HuH-7 (cell line): ENCODE measurements around the gene PGAP2.

Experiments used
- DNase-seq: peaks from one replicate; pipeline ENCODE4 v3.0.0; 2011; ENCODE audit warnings: low spot score

The PGAP2 gene

DNA sequence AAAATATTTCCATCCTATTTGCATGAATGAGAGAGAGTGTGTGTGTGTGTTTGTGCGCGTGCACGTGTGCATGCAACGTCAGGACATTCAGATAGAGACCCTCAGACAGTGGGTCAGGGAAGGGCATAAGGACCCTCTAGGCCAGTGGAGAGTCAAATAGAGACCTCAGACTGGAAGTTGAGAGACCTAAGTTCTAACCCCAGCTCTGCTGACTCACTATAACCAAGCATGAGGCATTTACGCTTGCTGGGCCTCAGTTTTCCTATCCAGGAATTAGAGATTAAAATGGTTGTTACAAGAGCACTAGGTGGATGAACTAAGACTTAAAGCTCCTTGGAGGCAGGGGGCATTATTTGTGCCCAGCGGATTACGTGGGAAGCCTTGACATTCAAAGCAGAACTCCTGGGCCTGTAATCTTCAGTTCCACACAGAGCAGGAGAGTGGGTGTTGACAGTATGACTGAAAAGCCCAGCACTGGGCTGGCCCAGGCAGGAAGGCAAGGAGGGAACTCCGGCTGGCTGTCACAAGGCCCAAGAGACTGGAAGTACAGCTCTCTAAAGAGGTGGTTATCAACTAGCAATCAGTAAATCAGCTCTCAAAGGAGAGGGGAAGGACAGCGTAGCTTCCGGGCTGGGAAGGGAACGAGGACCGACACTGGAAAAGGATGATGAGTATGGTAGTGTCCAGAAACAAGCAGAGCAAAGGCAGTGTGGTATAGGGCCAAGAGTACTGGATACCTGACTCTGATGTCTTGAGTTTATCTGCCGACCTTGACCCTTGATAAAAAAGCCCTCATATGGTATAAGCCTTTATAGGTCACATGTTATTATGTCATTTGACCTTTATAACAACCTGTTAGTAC, 23.2 kb downstream of the PGAP2 start:
- no peak for DNase-seq

DNA sequence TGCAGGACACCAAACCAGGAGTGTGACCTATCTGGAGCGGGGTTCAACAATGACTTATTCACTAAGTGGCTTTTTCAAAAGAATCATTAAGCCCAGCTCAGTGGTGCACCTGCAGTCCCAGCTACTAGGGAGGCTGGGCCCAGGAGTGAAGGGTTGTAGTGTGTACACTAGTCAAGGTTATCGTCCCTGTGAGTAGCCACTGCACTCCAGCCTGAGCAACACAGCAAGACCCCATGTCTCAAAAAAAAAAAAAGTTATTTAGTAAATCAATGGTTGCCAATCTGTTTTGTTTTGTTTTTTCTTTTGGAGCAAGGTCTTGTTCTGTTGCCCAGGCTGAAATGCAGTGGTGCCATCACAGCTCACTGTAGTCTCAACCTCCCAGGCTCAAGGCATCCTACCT, 24.5 kb downstream of the PGAP2 start:
- no peak for DNase-seq

DNA sequence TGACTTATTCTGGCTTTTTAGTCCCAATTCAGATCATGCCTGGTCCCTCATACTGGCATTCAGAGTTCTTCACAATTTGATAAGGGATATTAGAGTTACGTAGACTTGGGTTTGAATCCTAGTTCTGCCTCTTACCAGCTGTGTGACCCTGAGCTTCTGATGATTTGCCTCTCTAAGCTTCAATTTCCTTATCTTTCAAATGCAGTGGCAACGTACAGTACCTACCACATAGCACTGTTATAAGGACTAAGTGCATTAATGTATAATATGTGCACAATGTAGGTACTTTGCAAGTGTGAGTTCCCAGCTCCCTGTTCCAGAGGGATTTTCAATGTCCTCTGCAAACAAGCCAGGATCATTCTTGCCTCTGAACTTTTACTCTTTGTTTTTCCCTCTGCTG, 25.1 kb downstream of the PGAP2 start:
- DNase-seq, result no peak

DNA sequence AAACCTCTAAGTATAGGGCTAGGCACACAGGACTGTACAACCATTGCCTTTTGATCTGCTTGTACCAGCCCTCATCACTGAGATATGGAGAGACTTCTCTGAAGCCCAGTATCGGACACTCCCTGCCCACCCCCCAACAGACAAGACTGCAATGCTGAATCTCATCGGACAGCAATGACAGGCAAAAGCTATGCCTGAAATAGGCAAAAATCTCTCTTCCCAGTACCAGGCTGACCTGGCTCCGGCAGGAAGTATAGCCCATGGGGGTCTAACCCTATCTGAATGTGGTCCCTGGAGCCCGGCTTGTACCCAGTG, 25.9 kb downstream of the PGAP2 start:
- no peak for DNase-seq

DNA sequence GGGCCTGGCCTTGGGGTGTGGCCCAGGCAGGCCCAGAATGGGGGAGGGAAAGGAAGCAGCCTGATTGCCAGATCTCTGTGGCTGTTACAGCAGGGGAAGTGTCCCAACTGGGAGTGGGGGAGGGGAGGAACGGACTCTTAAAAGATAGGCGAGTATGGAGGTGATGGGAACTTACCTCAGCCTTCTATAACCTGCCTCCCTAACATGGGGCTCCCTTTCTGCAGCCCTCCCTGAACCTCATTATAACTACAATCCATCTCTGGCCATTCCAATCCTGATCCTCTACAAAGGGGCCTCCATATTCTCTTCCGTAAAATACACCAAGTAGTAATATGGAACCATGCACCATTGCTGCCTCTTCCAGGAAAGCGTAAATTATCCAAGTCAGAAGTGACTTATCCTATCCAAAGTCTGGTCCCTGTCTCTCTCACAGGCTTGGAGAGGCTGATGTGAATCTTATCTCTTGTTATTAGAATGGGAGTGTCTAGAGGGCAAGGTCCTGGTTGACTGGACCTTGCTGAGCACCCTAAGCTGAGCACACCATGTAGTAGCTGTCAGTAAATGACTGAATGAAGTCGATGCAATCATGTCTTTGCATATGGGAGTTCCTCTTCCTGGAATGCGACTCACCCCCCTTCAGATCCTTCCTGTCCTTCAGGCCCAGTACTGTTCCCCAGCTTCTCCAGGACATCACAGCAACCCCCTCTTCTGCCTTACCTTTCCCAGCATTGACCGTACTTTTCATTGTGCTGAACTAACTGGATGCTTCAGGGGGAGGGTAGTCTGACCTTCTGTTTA, 26.5 kb downstream of the PGAP2 start:
- no peak for DNase-seq

DNA sequence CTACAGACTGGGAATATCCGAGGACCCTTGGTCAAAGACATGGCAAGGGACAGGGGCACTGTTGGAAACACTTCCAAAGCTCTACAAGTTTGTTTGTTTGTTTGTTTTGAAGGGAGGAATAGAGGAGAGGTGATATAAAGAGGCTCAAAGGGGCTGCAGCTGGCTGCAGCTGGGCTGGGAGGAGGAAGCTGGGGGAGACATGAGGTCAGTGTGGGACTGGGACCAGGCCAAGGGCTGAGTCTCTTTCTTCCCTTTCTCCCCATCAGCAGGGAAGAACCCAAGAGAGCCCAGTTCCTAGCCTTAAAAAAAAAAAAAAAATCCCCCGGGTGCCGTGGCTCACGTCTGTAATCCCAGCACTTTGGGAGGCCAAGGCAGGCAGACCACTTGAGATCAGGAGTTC, 27.4 kb downstream of the PGAP2 start:
- DNase-seq, result no peak

DNA sequence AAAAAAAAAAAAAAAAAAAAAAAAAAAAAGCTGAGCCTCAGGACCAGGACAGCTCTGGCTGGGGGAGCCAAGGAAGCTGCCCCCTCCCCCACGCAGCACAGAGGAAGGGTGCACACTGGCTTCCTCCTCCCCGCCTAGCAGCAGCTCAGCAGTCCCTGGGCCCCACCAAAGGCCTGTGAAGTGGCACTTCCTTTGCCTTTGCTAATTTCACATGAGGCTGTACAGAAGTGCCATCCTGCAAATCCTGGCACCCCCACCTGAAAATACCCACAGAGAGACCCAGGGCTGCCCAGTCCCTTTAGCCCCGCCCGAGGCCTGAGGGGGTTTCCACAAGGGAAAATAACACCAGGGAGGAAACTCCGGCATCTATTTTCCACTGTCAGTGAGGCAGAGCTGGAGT, 28.5 kb downstream of the PGAP2 start:
- DNase-seq, result no peak

DNA sequence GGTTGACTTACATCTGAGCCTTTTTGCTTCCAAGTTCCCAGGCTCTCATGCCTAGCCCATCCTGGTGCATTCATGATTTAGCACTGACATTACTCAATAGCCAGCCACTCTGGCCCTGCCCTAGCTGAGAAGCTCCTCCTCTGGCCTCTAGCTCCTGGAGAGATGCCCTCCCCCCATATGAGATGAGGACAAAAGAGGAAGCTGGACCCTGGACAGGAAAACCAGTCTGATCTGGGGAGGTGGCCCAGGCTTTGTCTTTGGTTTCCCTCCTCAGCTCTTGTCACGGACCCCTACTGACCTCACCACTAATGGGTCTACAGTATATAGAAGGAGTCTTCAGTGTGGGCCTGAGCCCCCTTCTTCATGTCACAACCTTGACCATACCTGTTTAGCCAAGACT, 29.4 kb downstream of the PGAP2 start:
- no peak for DNase-seq

DNA sequence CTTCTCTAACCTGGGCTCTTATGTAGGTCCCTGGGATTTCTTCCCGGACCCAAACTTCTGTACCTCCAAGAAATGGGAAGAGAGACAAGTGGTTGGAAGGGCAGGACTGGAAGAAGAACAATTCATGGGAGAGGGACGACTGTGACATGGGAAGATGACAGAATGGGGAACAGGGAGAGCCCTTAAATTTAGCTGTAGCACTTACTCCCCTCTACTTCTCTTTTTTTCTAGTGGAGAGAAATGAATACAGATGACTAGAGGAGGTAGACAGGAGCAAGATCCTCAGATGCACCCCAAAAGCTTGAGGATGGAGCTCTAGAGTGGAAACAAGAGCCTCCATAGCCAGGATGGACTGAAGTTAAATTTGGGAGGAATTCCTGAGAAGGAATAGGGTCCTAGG, 30.1 kb downstream of the PGAP2 start:
- DNase-seq, result no peak

DNA sequence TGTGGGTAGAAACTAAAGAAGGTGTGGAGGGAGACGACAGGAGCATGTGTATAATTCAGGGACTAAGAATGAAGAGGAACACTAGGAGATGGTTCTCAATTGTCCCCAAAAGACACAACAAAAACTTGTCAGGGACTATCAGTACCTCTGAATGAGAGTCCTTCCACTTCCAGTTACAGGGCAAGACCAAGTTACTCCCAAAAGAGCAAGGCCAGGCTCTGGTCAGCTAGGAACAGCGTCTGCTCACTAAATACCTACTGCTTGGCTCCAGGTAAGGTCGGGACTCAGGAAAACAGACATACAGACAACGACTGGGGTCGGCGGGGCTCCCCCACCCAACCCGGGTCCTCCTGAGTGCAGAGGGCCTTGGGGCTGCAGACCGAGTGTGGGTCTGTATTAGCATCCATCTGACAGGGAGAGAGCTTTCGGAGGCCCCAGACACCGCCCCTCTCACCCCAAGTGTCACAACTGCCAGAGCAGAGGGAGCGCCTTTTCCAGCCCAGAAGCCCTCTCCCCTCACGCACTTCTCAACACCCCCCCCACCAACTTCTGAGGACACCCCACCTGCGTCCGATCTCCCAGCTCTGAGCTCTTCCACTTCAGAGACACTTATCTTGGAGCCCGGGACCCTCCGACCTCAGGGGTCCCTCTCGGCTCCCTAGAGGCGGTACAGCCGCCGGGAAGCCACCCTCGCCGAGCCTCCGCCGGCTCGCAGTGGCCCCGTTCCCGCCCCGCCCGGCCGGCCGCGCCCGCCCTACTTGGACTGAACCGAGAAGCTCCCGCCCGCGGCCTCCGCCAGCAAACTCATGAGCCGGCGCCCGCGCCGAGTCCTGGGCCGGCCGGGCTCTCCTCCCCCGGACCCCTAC, 31.9 kb downstream of the PGAP2 start:
- no peak for DNase-seq

DNA sequence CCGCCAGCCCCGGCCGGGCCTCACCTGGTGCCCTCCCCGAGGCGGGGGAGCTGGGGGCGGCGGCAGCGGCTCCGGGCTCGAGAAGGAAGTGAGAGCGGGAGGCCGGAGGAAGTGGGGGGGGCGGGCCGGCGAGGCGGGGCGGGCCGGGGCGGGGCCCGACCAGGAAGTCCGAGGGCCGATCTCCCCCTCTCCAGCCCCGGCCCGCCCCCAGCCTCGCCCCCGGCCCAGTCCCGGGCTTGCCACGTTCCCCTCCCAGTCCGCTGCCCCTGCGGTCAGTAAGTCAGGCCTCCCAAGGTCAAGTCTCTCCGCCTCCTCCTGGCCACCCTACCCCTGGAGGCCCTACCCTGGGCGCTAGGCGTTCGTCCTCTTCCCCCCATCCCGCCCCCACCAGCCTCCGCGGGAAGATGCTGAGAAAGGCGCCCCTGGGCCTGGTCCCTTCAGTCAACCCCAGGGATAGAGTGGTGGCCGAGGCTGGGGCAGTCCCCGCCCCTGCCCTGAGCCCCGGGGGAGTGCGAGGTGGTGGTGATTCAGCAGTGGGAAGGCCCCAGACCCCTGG, 32.6 kb downstream of the PGAP2 start, which contains the start of gene RHOG:
Gene RHOG (minus strand): TSS at position 90 of the 556 bp plus-strand sequence. CDS start 12,821 bp downstream, outside the sequence.
- peak; percentile 86 for DNase-seq

DNA sequence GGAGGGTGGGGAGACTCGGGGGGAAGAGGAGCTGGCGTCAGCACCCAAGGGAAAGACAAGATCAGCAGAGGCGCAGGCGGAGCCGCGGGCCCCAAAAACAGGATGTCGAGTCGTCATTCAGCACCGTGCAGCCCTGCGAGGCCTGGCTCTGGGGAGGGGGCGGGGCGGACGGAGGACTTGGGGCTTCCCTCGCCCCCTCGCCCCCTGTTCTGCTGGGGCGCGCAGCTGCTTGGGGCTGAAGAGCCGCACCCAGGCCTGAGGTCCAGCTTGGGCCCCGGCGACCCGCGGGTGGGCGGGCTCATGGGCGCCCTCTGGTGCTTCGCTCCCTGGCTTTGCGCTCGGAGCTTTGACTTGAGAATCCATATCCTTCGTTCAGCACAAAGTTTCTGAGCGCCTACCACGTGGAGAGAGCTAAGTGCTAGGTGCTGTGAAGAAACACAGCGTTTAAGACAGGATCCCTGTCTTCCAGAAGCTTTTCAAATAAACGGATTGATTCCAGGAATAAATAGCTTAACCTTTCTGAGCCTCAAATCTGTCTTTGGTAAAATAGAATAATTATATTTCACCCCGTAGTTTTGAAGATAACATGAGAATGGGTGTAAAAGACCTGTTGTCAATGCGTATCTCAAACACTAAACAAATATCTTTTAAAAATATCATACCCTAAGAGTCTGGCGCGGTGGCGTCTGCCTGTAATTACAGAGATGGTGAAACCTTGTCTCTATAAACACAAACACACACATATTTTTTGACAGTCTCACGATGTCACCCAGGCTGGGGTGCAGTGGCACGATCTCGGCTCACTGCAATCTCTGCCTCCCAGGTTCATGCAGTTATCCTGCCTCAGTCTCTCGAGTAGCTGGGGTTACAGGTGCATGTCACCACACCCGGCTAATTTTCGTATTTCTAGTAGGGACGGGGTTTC, 33.3 kb downstream of the PGAP2 start:
- DNase-seq, result peak; percentile 85

DNA sequence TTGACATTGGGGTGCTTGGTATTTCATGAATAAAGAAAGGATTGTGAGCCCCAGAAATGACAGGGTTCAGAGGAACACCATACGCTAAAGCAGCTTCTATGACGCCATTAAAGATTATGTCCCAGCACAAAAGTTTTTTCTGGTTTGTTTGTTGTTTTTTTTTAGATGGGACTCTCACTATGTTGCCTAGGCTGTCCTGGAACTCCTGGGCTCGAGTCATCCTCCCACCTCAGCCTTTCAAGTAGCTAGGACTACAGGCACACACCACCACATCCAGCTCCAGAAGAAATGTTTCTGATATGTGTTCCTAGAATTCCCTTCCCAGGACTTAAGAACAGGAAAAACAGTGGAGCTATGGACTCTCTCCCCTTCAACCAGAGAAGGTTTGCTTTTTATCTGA, 35.0 kb downstream of the PGAP2 start:
- DNase-seq, result no peak

DNA sequence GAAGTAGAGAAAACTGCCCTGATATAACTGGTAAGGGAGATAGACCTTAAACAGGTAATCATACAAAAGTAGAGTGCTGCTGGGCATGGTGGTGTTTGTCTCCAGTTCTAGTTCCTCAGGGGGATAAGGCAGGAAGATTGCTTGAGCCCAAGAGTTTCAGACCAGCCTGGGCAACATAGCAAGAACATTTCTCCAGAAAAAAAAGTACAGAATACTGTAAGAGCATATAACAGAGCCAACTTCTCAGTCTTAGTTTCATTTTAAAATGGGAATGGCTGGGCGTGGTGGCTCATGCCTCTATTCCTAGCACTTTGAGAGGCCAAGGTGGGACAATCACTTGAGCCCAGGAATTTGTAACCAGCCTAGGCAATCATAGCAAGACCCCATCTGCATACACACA, 36.9 kb downstream of the PGAP2 start:
- DNase-seq, result no peak

DNA sequence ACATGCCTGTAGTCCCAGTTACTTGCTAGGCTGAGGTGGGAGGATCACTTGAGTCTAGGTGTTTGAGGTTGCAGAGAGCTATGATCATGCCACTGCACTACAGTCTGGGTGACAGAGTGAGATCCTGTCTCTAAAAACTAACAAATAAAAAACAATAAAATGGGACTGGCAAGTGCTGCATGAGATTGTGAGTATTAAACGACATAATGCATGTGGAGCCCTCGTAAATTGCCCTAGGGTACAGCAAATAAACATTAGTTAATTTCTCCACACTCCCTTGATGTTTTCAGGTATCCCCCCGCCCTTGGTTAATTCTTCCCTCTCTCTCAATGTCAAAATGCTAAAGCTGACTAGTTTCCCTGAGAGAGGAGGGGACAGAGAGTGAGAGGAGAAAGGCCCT, 37.3 kb downstream of the PGAP2 start:
- DNase-seq, result no peak

DNA sequence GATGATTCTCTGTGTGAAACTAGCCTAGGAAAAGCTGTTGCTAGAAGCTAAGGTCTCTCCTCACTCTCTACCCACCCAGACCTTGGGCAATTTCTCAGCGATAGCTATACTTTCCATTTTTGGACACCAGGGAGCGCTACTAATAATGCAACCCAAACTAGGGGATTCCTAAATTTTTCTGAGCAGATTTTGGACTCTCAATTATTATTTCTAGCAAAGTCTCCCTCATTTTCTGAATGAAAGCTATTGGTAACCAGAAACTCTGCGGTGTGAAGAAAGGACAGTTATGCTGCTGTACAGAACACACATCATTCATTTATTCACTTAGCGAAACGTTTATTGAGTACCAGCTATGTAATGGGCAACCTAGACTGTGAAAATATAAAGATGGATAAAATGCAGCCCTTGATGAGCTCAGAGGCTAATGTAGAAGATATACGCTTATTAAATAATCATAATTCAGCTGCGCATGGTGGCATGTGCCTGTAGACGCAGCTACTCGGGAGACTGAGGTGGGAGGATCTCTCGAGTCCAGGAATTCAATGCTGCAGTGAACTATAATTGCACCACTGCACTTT, 41.0 kb downstream of the PGAP2 start:
- DNase-seq, result peak; percentile 46

DNA sequence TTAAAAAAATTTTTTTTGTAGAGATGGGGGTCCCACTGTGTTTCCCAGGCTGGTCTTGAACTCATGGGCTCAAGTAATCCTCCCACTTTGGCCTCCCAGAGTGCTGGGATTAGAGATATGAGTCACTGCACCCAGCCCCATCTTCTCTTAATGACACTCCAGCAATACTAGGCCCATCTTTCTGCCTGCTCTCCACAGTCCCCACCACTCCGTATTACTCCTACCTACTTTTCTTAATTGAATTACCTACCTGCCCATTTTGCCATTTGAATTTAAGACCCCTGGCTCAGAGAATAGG, 45.1 kb downstream of the PGAP2 start:
- no peak for DNase-seq

DNA sequence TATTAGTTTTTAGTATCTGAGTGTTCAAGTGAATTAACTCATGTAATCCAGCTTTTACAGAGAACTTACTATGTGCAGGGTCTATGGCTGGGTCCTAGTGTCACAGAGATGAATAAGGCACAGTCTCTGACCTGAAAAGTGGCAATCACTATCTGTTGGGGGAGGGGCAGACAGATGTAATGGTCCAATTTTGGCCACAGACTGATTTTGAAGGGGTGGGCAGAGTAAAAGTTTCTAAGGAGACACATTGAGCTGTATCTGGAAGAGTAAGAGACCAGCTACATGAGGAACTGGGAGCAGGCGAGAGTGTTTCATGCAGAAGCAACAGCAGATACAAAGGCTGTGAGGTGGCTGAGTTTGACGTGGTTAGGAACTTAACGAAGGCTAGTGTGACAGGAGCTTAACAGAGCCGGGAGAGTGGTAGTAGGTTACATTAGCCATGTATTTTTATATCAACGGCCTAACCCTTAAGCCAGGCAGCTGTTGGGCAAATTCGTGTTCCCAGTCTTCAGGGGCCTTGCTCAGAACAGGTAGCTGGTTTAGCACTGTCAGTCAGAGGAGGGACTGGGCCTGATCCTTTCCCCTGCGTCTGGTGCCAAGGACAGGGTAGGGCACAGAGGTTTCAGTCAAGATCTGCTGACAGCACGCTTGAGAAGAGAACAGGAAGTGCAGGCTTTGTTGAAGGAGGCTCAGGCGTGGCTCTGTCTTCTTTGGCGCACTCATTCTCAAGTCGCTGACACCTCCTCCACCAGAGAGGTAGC, 45.7 kb downstream of the PGAP2 start:
- no peak for DNase-seq

DNA sequence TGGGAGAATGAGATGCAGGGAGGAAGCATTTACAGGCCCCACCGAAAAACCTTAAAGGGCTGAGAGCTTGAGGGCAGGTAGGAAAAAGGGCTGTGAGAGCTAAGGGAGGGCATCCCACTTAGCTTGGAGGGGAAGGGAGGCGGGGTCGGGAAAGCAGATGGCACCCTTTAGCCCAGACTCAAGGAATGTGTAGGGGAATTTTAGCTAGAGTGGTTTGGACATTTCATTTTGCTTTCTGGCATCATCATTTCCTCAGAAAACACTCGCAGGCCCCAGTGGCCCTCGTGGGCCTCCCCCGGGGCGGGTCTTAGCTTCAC, 46.3 kb downstream of the PGAP2 start:
- DNase-seq, result no peak
